GM23338 (cell line): ENCODE data around the gene FZD7. TPM values are rescaled to one million over a fixed set of nuclear protein-coding genes. Genes with fewer than 3 reads are reported as not detected.

Experiments used
- ATAC-seq: fragments of 200-7000 bp; cut with Tn5 transposase; 3 replicates; pipeline ENCODE4 v1.9.1; 2020
- DNase-seq: peaks from one replicate; pipeline ENCODE4 v3.0.0-alpha.2; 2015; ENCODE audit warnings: low spot score
- H2AFZ ChIP-seq: fragments of 200-600 bp; sonication (generic); 2 replicates; pipeline ENCODE4 v1.8.0; 2016; ENCODE audit warnings: antibody characterized with exemption, mild to moderate bottlenecking, moderate library complexity
- H3F3A ChIP-seq: fragments of 200-600 bp; sonication (generic); replicated peaks from 2 replicates; pipeline ENCODE4 v1.8.0; 2017; ENCODE audit warnings: antibody characterized with exemption, mixed run types, low read depth
- H3K27ac ChIP-seq: fragments of 200-600 bp; sonication (generic); 2 replicates; pipeline ENCODE4 v1.6.1; 2016; ENCODE audit warnings: low read depth
- H3K27me3 ChIP-seq: fragments of 200-600 bp; sonication (generic); 2 replicates; pipeline ENCODE4 v1.8.0; 2016; ENCODE audit warnings: mild to moderate bottlenecking, mixed run types, moderate library complexity; ENCODE audit not compliant: insufficient read depth
- H3K36me3 ChIP-seq: fragments of 200-600 bp; sonication (generic); 2 replicates; pipeline ENCODE4 v1.8.0; 2016; ENCODE audit warnings: mild to moderate bottlenecking; ENCODE audit not compliant: insufficient read depth
- H3K4me1 ChIP-seq: fragments of 200-600 bp; sonication (generic); 2 replicates; pipeline ENCODE4 v1.8.0; 2016; ENCODE audit warnings: mild to moderate bottlenecking, moderate library complexity; ENCODE audit not compliant: insufficient read depth
- H3K4me2 ChIP-seq: fragments of 200-600 bp; sonication (generic); 2 replicates; pipeline ENCODE4 v1.7.1; 2017; ENCODE audit warnings: mixed run types
- H3K4me3 ChIP-seq: fragments of 200-600 bp; sonication (generic); 2 replicates; pipeline ENCODE4 v1.6.1; 2016; ENCODE audit warnings: mixed run types
- H3K79me2 ChIP-seq: fragments of 200-600 bp; sonication (generic); replicated peaks from 2 replicates; pipeline ENCODE4 v1.8.0; 2017; ENCODE audit warnings: mild to moderate bottlenecking; ENCODE audit not compliant: insufficient read depth
- H3K9me2 ChIP-seq: fragments of 200-600 bp; sonication (generic); 2 replicates; pipeline ENCODE4 v1.8.0; 2017; ENCODE audit not compliant: insufficient read depth
- H4K20me1 ChIP-seq: fragments of 200-600 bp; sonication (generic); replicated peaks from 2 replicates; pipeline ENCODE4 v1.8.0; 2017; ENCODE audit warnings: mild to moderate bottlenecking; ENCODE audit not compliant: insufficient read depth
- H3K27ac Mint-ChIP-seq: 2 replicates; pipeline ENCODE4 v1.8.0; 2020; ENCODE audit warnings: inconsistent platforms, mild to moderate bottlenecking, moderate library complexity, mixed read lengths
- H3K27me3 Mint-ChIP-seq: 3 replicates; pipeline ENCODE4 v1.8.0; 2022; ENCODE audit warnings: low read depth, mild to moderate bottlenecking, moderate library complexity, mixed read lengths, inconsistent platforms; ENCODE audit not compliant: insufficient read depth, poor library complexity
- H3K36me3 Mint-ChIP-seq: 3 replicates; pipeline ENCODE4 v1.8.0; 2021; ENCODE audit warnings: low read depth, mild to moderate bottlenecking, inconsistent platforms, moderate library complexity, mixed read lengths
- H3K4me1 Mint-ChIP-seq: 3 replicates; pipeline ENCODE4 v1.8.0; 2020; ENCODE audit warnings: mild to moderate bottlenecking, inconsistent platforms, mixed read lengths
- H3K4me3 Mint-ChIP-seq: 3 replicates; pipeline ENCODE4 v1.8.0; 2021; ENCODE audit warnings: moderate library complexity, mild to moderate bottlenecking, inconsistent platforms, mixed read lengths
- H3K9me3 Mint-ChIP-seq: 3 replicates; pipeline ENCODE4 v1.8.0; 2020; ENCODE audit warnings: moderate library complexity, mild to moderate bottlenecking, inconsistent platforms, mixed read lengths
- CREB1 ChIP-seq: fragments of 250-450 bp; sonication (Bioruptor Pico); IDR thresholded peaks from 2 replicates; pipeline ENCODE4 v1.5.0; 2020; ENCODE audit warnings: low read depth, mild to moderate bottlenecking, moderate library complexity
- CTCF ChIP-seq, 2 experiments: fragments of 200-600 bp in 1 of 2; sonication (generic) in 1 of 2; conservative IDR thresholded peaks; 2 replicates each; pipeline versions ENCODE4 v1.5.1 to v1.6.1; 2016 to 2017; ENCODE audit warnings: antibody characterized with exemption in 2 of 2, low read depth in 2 of 2, mild to moderate bottlenecking in 2 of 2, moderate library complexity in 1 of 2
- ETS1 ChIP-seq: IDR thresholded peaks from 2 replicates; pipeline ENCODE4 v1.6.1; 2016; ENCODE audit warnings: antibody characterized with exemption
- EZH2 ChIP-seq: fragments of 200-600 bp; sonication (generic); IDR thresholded peaks from one replicate; pipeline ENCODE4 v1.8.0; 2017; ENCODE audit warnings: antibody characterized with exemption, mild to moderate bottlenecking, low read depth; ENCODE audit not compliant: unreplicated experiment
- EZH2phosphoT487 ChIP-seq: fragments of 200-600 bp; sonication (generic); IDR thresholded peaks from one replicate; pipeline ENCODE4 v1.8.1; 2018; ENCODE audit warnings: antibody characterized with exemption; ENCODE audit not compliant: unreplicated experiment
- JUNB ChIP-seq: IDR thresholded peaks from one replicate; pipeline ENCODE4 v1.6.1; 2016; ENCODE audit warnings: antibody characterized with exemption; ENCODE audit not compliant: unreplicated experiment
- NANOG ChIP-seq: IDR thresholded peaks from 2 replicates; pipeline ENCODE4 v1.6.1; 2016; ENCODE audit warnings: antibody characterized with exemption, borderline replicate concordance
- POLR2AphosphoS5 ChIP-seq: IDR thresholded peaks from 2 replicates; pipeline ENCODE4 v1.6.1; 2016; ENCODE audit warnings: antibody characterized with exemption, low read depth
- REST ChIP-seq: IDR thresholded peaks from one replicate; pipeline ENCODE4 v1.6.1; 2018; ENCODE audit warnings: antibody characterized with exemption; ENCODE audit not compliant: unreplicated experiment
- STAT1 ChIP-seq: IDR thresholded peaks from one replicate; pipeline ENCODE4 v1.6.1; 2016; ENCODE audit warnings: antibody characterized with exemption; ENCODE audit not compliant: unreplicated experiment
- ZNF114 ChIP-seq: fragments of 250-450 bp; sonication (Bioruptor Pico); IDR thresholded peaks from 2 replicates; pipeline ENCODE4 v1.5.0; 2020; ENCODE audit warnings: mild to moderate bottlenecking, moderate library complexity
- ZNF331 ChIP-seq: fragments of 250-450 bp; sonication (Bioruptor Pico); IDR thresholded peaks from 2 replicates; pipeline ENCODE4 v1.5.0; 2020; ENCODE audit warnings: low read depth, mild to moderate bottlenecking, moderate library complexity
- ZNF462 ChIP-seq: fragments of 250-450 bp; sonication (Bioruptor Pico); IDR thresholded peaks from 2 replicates; pipeline ENCODE4 v1.5.0; 2020; ENCODE audit warnings: mild to moderate bottlenecking, moderate library complexity
- polyA plus RNA-seq: library from polyadenylated mRNA; unstranded; fragments of >200 nt; fragmentation: Nextera tagmentation; extraction: Ambion mirVana; gene quantifications from 2 replicates; pipeline ENCODE4 v1.2.1, GENCODE V29; 2016
- total RNA-seq: library from RNA; depleted of rRNA; stranded (reverse); fragments of >200 nt; shearing (Covaris generic); gene quantifications from 2 replicates; pipeline ENCODE4 v1.2.3, GENCODE V29; 2014

Gene FZD7
- total and polyA plus RNA-seq, 2 experiments from 2014 or later, result 164 to 435 TPM

GRCh38 chr2:202050652-202051051, 17.0 kb downstream of the FZD7 start:
- Mint-ChIP-seq H3K27me3 (peaks cover 11% of the 10 kb centered on the region), H3K36me3 (no peaks in the 10 kb centered on the region), H3K27ac (no peak overlapping the region), H3K4me3 (no peak overlapping the region; the same call in 2 of the 3 replicates), H3K9me3 (no peaks in the 10 kb centered on the region), H3K4me1 (peaks cover 32% of the 10 kb centered on the region)
- Histone ChIP-seq H3K4me2 (no peak overlapping the region), H3K27me3 (no peaks in the 10 kb centered on the region), H3K27ac (no peak overlapping the region), H3K36me3 (no peaks in the 10 kb centered on the region), H3K4me1 (peaks cover 29% of the 10 kb centered on the region), H3K4me3 (no peak overlapping the region), H3K9me2 (no peaks in the 10 kb centered on the region), H3F3A (no peaks in the 10 kb centered on the region; the same call in 1 of the 2 replicates), H3K79me2 (no peaks in the 10 kb centered on the region), H4K20me1 (no peaks in the 10 kb centered on the region), H2AFZ (no peak overlapping the region)
- TF ChIP-seq JUNB, result no peak
- no peak for TF ChIP-seq STAT1
- TF ChIP-seq POLR2AphosphoS5, result no peak
- no peak for TF ChIP-seq REST
- TF ChIP-seq ETS1, result no peak
- TF ChIP-seq EZH2phosphoT487, result no peak
- no peak for TF ChIP-seq CREB1 (CRISPR knock-in tag)
- TF ChIP-seq EZH2, result no peak
- no peak for TF ChIP-seq ZNF114
- no peak for TF ChIP-seq ZNF462 (CRISPR knock-in tag)
- no peak for TF ChIP-seq ZNF331
- no peak for TF ChIP-seq NANOG
- TF ChIP-seq CTCF (conservative IDR thresholded peaks at IDR 0.05; ENCODE audit: low read depth in 2 of 2), result no peak
- DNase-seq (no peak), ATAC-seq (no peak)
